ENCODE measurements around the gene SPATA17. TPM values are rescaled to one million over a fixed set of nuclear protein-coding genes. Genes with fewer than 3 reads are reported as not detected.
"Not testable (repeated sequence)": the region's sequence is repeated elsewhere in the genome, so short reads cannot be mapped to it uniquely, and the experiment has no call there.

Gene SPATA17
- total RNA-seq (ENCODE audit: low replicate concordance): 1.8 and 2.9 TPM in 2 replicates

GRCh38 chr1:217630711-217631591 lies at the start of gene SPATA17, which contains the start of gene GPATCH2:
SPATA17 (plus strand) TSS chr1:217631344; CDS start chr1:217631379, 35 bp downstream.
GPATCH2 (minus strand) TSS chr1:217631090; CDS start chr1:217630971, 119 bp downstream.
- peak within 1 kb of the TSS; percentile 69 for H3K4me3 ChIP-seq (ENCODE audit: low read depth, low read length)
- DNase-seq (ENCODE audit: low read depth): peak; percentile 94
- TF ChIP-seq, protein P1, sequence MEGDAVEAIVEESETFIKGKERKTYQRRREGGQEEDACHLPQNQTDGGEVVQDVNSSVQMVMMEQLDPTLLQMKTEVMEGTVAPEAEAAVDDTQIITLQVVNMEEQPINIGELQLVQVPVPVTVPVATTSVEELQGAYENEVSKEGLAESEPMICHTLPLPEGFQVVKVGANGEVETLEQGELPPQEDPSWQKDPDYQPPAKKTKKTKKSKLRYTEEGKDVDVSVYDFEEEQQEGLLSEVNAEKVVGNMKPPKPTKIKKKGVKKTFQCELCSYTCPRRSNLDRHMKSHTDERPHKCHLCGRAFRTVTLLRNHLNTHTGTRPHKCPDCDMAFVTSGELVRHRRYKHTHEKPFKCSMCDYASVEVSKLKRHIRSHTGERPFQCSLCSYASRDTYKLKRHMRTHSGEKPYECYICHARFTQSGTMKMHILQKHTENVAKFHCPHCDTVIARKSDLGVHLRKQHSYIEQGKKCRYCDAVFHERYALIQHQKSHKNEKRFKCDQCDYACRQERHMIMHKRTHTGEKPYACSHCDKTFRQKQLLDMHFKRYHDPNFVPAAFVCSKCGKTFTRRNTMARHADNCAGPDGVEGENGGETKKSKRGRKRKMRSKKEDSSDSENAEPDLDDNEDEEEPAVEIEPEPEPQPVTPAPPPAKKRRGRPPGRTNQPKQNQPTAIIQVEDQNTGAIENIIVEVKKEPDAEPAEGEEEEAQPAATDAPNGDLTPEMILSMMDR (IDR thresholded peaks at IDR 0.05; ENCODE audit: insufficient read depth, low read length): peak; percentile 40

GRCh38 chr1:217584286-217584811 lies 46.8 kb upstream of the SPATA17 start:
- DNase-seq (ENCODE audit: low read depth); H3K4me3 ChIP-seq (ENCODE audit: low read depth, low read length): not testable (repeated sequence)

- no peak for DNase-seq (ENCODE audit: low read depth)
Observed at GRCh38 chr1:217585577-217585976, 45.6 kb upstream of the SPATA17 start.

GRCh38 chr1:217586586-217586985 lies 44.6 kb upstream of the SPATA17 start:
- no peak for DNase-seq (ENCODE audit: low read depth)
- H3K4me3 ChIP-seq (ENCODE audit: low read depth, low read length): no peak overlapping the region
- TF ChIP-seq, protein P1 (IDR thresholded peaks at IDR 0.05; ENCODE audit: insufficient read depth, low read length): no peak

More at GRCh38 chr1:217585577-217585976, 45.6 kb upstream of the SPATA17 start:
- no peak overlapping the region for H3K4me3 ChIP-seq (ENCODE audit: low read depth, low read length)
- TF ChIP-seq, protein P1 (IDR thresholded peaks at IDR 0.05; ENCODE audit: insufficient read depth, low read length): no peak

GRCh38 chr1:217590598-217590997 lies 40.5 kb upstream of the SPATA17 start:
- TF ChIP-seq, protein P1 (IDR thresholded peaks at IDR 0.05; ENCODE audit: insufficient read depth, low read length): no peak
- DNase-seq (ENCODE audit: low read depth): no peak
- no peak overlapping the region for H3K4me3 ChIP-seq (ENCODE audit: low read depth, low read length)

DNA sequence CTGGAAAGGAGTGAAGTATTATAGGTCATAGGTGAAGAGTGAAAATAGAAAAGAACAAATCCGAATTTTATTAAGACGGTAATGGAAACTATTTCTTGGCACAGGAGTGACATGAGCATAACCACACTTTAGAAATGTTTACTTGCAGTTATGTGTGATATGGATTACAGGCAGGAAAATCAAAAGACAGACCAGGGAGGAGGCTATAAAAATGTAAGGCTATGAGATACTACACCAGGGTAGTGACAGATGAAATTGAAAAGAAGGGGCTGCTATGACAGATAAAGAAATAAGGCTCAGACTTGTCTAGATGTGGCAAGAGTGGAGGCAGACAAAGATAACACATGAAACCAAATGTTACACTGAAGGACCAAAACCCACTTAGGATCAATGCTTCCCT lies 32.0 kb upstream of the SPATA17 start:
- H3K4me3 ChIP-seq (ENCODE audit: low read depth, low read length): no peak overlapping the region
- DNase-seq (ENCODE audit: low read depth): no peak
- TF ChIP-seq, protein P1 (IDR thresholded peaks at IDR 0.05; ENCODE audit: insufficient read depth, low read length): no peak

DNA sequence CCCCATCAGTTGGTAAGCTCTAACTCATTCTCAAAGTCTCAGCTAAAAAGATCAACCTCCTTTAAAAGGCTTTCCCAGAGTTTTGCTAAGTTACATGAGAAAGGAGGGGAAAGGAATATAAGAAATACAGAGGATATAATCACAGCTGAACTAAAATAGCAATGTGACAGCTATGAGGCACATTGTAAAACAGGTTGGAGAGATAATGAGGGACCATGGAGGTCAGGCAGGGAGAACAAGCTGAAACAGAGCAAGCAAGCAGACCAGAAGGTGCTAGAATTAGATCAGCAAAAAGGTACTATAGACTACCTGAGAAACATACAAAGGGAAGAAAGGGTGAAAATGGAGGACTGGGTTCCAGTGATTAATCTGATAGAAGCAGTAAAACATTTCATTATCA lies 28.8 kb upstream of the SPATA17 start:
- no peak overlapping the region for H3K4me3 ChIP-seq (ENCODE audit: low read depth, low read length)
- DNase-seq (ENCODE audit: low read depth): no peak
- TF ChIP-seq, protein P1 (IDR thresholded peaks at IDR 0.05; ENCODE audit: insufficient read depth, low read length): no peak

Measured in fibroblast of the aortic adventitia (primary cell).